ENCODE results near the gene NUDT1.

NUDT1 gene

GRCh38 chr7:2299870-2300512, 58.0 kb downstream of the NUDT1 start:
- DNase-seq (ENCODE audit: low read depth) = no peak
